Measurements from ENCODE around the gene CLEC16A. TPM values are rescaled to one million over a fixed set of nuclear protein-coding genes. Genes with fewer than 3 reads are reported as not detected.

The CLEC16A gene
- polyA plus RNA-seq, 1 experiment = 11.9 TPM

- TF ChIP-seq CTCF (IDR thresholded peaks at IDR 0.05; ENCODE audit: low read depth, low read length) = no peak
- POLR2A ChIA-PET = no interaction called here
- no peak for DNase-seq (ENCODE audit: low read depth, low spot score)
- no peaks in the 10 kb centered on the region for H3K27me3 ChIP-seq (ENCODE audit: control insufficient read depth, insufficient read depth, low read length)
- H3K27ac ChIP-seq (ENCODE audit: low read depth, low read length) = no peak overlapping the region
- H3K4me3 ChIP-seq (ENCODE audit: low read depth, low read length) = no peak overlapping the region
- CTCF ChIA-PET = interaction anchor here (1.6 kb wide), 1 partner anchor 87 kb away, joined by 4 read pairs; no protein-coding TSS in a partner anchor
- H3K9me3 ChIP-seq (ENCODE audit: control insufficient read depth, insufficient read depth, low read length) = no peaks in the 10 kb centered on the region
Observed at GRCh38 chr16:11168386-11169051, 224.2 kb downstream of the CLEC16A start.

- DNase-seq (ENCODE audit: low read depth, low spot score) = no peak
- Histone ChIP-seq H3K27me3 (ENCODE audit: control insufficient read depth, insufficient read depth, low read length) (no peaks in the 10 kb centered on the region), H3K9me3 (ENCODE audit: control insufficient read depth, insufficient read depth, low read length) (no peaks in the 10 kb centered on the region; the same call in 1 of the 2 replicates), H3K4me3 (ENCODE audit: low read depth, low read length) (no peak overlapping the region), H3K27ac (ENCODE audit: low read depth, low read length) (no peak overlapping the region)
- ChIA-PET CTCF (no interaction called here), POLR2A (no interaction called here)
- no peak for TF ChIP-seq CTCF (IDR thresholded peaks at IDR 0.05; ENCODE audit: low read depth, low read length)
Observed at GRCh38 chr16:11169641-11170040, 225.3 kb downstream of the CLEC16A start.

- CTCF ChIA-PET = no interaction called here
- DNase-seq (ENCODE audit: low read depth, low spot score) = no peak
- no peaks in the 10 kb centered on the region for H3K27me3 ChIP-seq (ENCODE audit: control insufficient read depth, insufficient read depth, low read length)
- no peak for TF ChIP-seq CTCF (IDR thresholded peaks at IDR 0.05; ENCODE audit: low read depth, low read length)
- POLR2A ChIA-PET = no interaction called here
- H3K4me3 ChIP-seq (ENCODE audit: low read depth, low read length) = no peak overlapping the region
- no peak overlapping the region for H3K27ac ChIP-seq (ENCODE audit: low read depth, low read length)
- no peaks in the 10 kb centered on the region; the same call in 1 of the 2 replicates for H3K9me3 ChIP-seq (ENCODE audit: control insufficient read depth, insufficient read depth, low read length)
Observed at GRCh38 chr16:11170201-11170600, 225.8 kb downstream of the CLEC16A start.

GRCh38 chr16:11170696-11171447 lies 226.5 kb downstream of the CLEC16A start:
- H3K4me3 ChIP-seq (ENCODE audit: low read depth, low read length) = no peak overlapping the region
- DNase-seq (ENCODE audit: low read depth, low spot score) = no peak
- no peaks in the 10 kb centered on the region; the same call in 1 of the 2 replicates for H3K9me3 ChIP-seq (ENCODE audit: control insufficient read depth, insufficient read depth, low read length)
- no peak overlapping the region for H3K27ac ChIP-seq (ENCODE audit: low read depth, low read length)
- ChIA-PET POLR2A (no interaction called here), CTCF (no interaction called here)
- no peak for TF ChIP-seq CTCF (IDR thresholded peaks at IDR 0.05; ENCODE audit: low read depth, low read length)
- no peaks in the 10 kb centered on the region for H3K27me3 ChIP-seq (ENCODE audit: control insufficient read depth, insufficient read depth, low read length)

GRCh38 chr16:11171448-11171709 lies 227.0 kb downstream of the CLEC16A start:
- Histone ChIP-seq H3K27me3 (ENCODE audit: control insufficient read depth, insufficient read depth, low read length) (no peaks in the 10 kb centered on the region), H3K4me3 (ENCODE audit: low read depth, low read length) (no peak overlapping the region), H3K27ac (ENCODE audit: low read depth, low read length) (no peak overlapping the region), H3K9me3 (ENCODE audit: control insufficient read depth, insufficient read depth, low read length) (no peaks in the 10 kb centered on the region; the same call in 1 of the 2 replicates)
- CTCF ChIA-PET = no interaction called here
- DNase-seq (ENCODE audit: low read depth, low spot score) = no peak
- no peak for TF ChIP-seq CTCF (IDR thresholded peaks at IDR 0.05; ENCODE audit: low read depth, low read length)
- POLR2A ChIA-PET = no interaction called here
